ENCODE results near the gene RAMP1. TPM values are rescaled to one million over a fixed set of nuclear protein-coding genes. Genes with fewer than 3 reads are reported as not detected.

Gene RAMP1
- total RNA-seq, 1 experiment from 2014 or later = 0.63 TPM

GRCh38 chr2:237955640-237956401, 96.4 kb downstream of the RAMP1 start:
- no peak overlapping the region for H2AFZ ChIP-seq (ENCODE audit: low read length)
- H3K36me3 Mint-ChIP-seq (ENCODE audit: insufficient read depth in 1 of 3, low read depth in 3 of 3) = no peaks in the 10 kb centered on the region
- peak overlapping the region in 1 of 2 experiments; percentile 40; a peak in 1 of 5 replicates for H3K4me3 Mint-ChIP-seq

More at GRCh38 chr2:237955640-237956401, 96.4 kb downstream of the RAMP1 start:
- no peak overlapping the region for H2BK15ac ChIP-seq (ENCODE audit: low read depth, low read length)
- no peaks in the 10 kb centered on the region for H3K9me3 ChIP-seq (ENCODE audit: control insufficient read depth, low read depth, low read length)
- no peaks in the 10 kb centered on the region; the same call in 1 of the 2 replicates for H3K27me3 ChIP-seq (ENCODE audit: insufficient read depth, low read length)
- no peak overlapping the region for H3K27ac Mint-ChIP-seq
- no peaks in the 10 kb centered on the region for H3K23me2 ChIP-seq (ENCODE audit: insufficient read length, low read depth, low read length, poor library complexity, severe bottlenecking)
- no peak overlapping the region for H4K5ac ChIP-seq (ENCODE audit: insufficient read length, low read depth, low read length)
- peaks cover 30% of the 10 kb centered on the region for H3K27me3 Mint-ChIP-seq (ENCODE audit: low read depth)
- 0 out of 2 replicates have a peak, but pooled peaks cover 2% of the 10 kb centered on the region for H3K79me2 ChIP-seq (ENCODE audit: insufficient read depth, low read length)
- no peak for TF ChIP-seq CTCF (conservative IDR thresholded peaks at IDR 0.05)
- H2AK5ac ChIP-seq (ENCODE audit: insufficient read length, low read length) = no peak overlapping the region
- no peak overlapping the region for H2BK12ac ChIP-seq (ENCODE audit: insufficient read length, low read depth, low read length)
- no peaks in the 10 kb centered on the region for H3K4me1 ChIP-seq (ENCODE audit: insufficient read depth, low read length)
- H4K8ac ChIP-seq (replicated peaks; ENCODE audit: insufficient read length, low read depth, low read length) = no peak overlapping the region
- H3K56ac ChIP-seq (ENCODE audit: insufficient read length, low read depth, low read length) = no peak overlapping the region
- H3K9me3 Mint-ChIP-seq = peaks cover 0 to 4% of the 10 kb centered on the region in 2 experiments; a peak in 1 of 5 replicates
- DNase-seq = peak; percentile 49
- no peak overlapping the region for H3K23ac ChIP-seq (ENCODE audit: insufficient read length, low read depth, low read length)
- no CpG with 5 or more reads among the region's 64 CpGs for WGBS (ENCODE audit: extremely low coverage, insufficient read length, low lambda C conversion rate)
- H4K91ac ChIP-seq (ENCODE audit: insufficient read length, low read depth, low read length) = no peak overlapping the region
- peaks cover 4% of the 10 kb centered on the region for H4K20me1 ChIP-seq (ENCODE audit: control insufficient read depth, insufficient read depth, insufficient read length)
- no peak overlapping the region for H2BK120ac ChIP-seq (ENCODE audit: low read depth, low read length, poor library complexity, severe bottlenecking)
- H3K14ac ChIP-seq (ENCODE audit: insufficient read depth, low read length) = no peak overlapping the region
- no peak overlapping the region for H3K4ac ChIP-seq (ENCODE audit: low read depth, low read length)
- no peak overlapping the region for H3K18ac ChIP-seq (ENCODE audit: insufficient read length, low read depth, low read length)
- H3K79me1 ChIP-seq (ENCODE audit: insufficient read depth, low read depth, low read length, poor library complexity, severe bottlenecking) = no peaks in the 10 kb centered on the region
- no peak overlapping the region for H3K27ac ChIP-seq (ENCODE audit: insufficient read length, low read depth, low read length)
- H2BK20ac ChIP-seq (ENCODE audit: low read depth, low read length, poor library complexity, severe bottlenecking) = no peak overlapping the region
- no peak overlapping the region for H3K9ac ChIP-seq (ENCODE audit: extremely low read depth, insufficient read length, low read length)
- 0 out of 4 replicates have a peak, but pooled peaks cover 3% of the 10 kb centered on the region in 2 experiments for H3K4me1 Mint-ChIP-seq
- H3T11ph ChIP-seq (ENCODE audit: low read length) = no peak overlapping the region
- H2BK5ac ChIP-seq (ENCODE audit: insufficient read length, low read length) = no peak overlapping the region
- peak overlapping the region; percentile 6 for H3K4me2 ChIP-seq (ENCODE audit: insufficient read depth, insufficient read length, low read length)

Measured in H9 (cell line).